Gastroesophageal sphincter (tissue), 3 donors: Measurements from ENCODE around the gene SNAPC3.

Source experiments
- POLR2AphosphoS5 ChIP-seq: sonication (generic); formaldehyde crosslinking; IDR thresholded peaks from one replicate; pipeline ENCODE4 v1.6.1; 2017; ENCODE audit warnings: antibody characterized with exemption
- TF ChIP-seq, protein P1 (sequence below), 4 experiments: fragments of 200-600 bp in 2 of 4; fragments of 450-650 bp in 2 of 4; sonication (generic) in 1 of 4; IDR thresholded peaks; one replicate each; pipeline ENCODE4 v1.5.1; 2017 to 2019; ENCODE audit warnings: antibody characterized with exemption in 4 of 4, mild to moderate bottlenecking in 2 of 4, moderate library complexity in 2 of 4

DNA sequence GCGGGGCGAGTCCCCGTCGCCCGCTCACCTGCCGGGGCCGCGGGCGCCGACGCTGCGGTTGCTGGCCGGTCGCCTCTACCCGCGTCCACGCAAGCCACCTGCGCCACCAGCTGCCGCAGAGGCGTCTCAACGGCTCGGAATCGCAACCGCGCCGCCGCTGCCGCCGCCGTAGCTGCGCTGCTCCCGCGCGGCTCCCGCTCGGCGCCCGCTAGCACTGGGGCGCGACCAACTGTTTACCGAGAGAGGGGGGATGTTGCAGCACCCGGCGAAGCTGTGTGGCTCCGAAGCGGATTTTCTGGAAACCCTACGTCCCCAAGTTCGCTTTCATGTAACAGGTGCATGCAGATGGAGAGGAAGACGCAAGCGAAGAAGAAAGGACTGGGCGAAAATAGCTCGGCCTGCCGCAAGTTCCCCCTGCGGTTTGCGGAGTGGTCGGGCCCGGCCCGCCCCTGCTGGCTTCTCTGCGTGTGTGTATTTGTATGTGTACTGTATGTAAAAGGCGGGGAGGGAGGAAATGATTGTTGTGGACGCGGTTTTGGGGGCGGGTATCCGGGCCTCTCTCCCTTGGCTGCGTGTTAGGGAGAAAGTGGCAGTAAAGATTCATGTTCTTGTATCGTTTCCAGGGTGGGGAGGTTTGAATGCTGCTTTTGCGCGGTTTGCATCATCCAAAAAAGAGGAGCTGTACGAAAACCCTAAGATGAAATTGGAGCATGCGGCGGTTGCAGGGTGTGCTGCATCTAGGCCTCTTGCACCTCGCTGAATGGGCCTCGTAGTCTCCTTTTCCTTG, 88.3 kb downstream of the SNAPC3 start, which contains the start of gene PSIP1:
- TF ChIP-seq, protein P1, sequence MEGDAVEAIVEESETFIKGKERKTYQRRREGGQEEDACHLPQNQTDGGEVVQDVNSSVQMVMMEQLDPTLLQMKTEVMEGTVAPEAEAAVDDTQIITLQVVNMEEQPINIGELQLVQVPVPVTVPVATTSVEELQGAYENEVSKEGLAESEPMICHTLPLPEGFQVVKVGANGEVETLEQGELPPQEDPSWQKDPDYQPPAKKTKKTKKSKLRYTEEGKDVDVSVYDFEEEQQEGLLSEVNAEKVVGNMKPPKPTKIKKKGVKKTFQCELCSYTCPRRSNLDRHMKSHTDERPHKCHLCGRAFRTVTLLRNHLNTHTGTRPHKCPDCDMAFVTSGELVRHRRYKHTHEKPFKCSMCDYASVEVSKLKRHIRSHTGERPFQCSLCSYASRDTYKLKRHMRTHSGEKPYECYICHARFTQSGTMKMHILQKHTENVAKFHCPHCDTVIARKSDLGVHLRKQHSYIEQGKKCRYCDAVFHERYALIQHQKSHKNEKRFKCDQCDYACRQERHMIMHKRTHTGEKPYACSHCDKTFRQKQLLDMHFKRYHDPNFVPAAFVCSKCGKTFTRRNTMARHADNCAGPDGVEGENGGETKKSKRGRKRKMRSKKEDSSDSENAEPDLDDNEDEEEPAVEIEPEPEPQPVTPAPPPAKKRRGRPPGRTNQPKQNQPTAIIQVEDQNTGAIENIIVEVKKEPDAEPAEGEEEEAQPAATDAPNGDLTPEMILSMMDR (IDR thresholded peaks at IDR 0.05), result peak in 2 of 4 experiments; percentile 50 to 58
- peak; percentile 49 for TF ChIP-seq POLR2AphosphoS5
